Testis (tissue), 2 donors: ENCODE results near the gene CYB5A.

ENCODE experiments used
- POLR2A ChIP-seq: fragments of 450-650 bp; IDR thresholded peaks from one replicate; pipeline ENCODE4 v1.6.1; 2017; ENCODE audit warnings: antibody characterized with exemption, mild to moderate bottlenecking, moderate library complexity
- TF ChIP-seq, protein P1 (sequence below), 3 experiments: fragments of 450-650 bp in 2 of 3; fragments of 200-600 bp in 1 of 3; sonication (generic) in 1 of 3; IDR thresholded peaks; one replicate each; pipeline ENCODE4 v1.5.1; 2016 to 2019; ENCODE audit warnings: antibody characterized with exemption in 3 of 3, mild to moderate bottlenecking in 2 of 3, moderate library complexity in 1 of 3

DNA sequence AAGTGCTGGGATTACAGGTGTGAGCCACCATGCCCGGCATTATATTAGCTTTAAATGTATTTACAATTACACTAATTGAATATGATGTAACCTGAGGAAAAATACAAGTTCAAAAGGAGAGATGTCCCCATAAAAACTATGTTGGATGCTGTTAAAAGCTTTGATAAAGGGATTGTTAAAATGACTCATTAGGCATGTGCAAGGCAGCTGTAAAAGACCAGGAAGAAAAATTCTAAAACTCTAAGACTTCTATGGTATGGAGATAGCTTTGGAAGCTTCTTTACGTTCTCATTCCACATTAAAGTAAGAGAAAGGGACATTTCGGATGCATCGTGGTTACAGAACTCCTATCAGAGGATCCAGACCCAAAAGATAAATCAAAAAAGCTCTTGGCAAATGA is 50.3 kb downstream of the CYB5A start:
- TF ChIP-seq POLR2A: no peak
- TF ChIP-seq, protein P1, sequence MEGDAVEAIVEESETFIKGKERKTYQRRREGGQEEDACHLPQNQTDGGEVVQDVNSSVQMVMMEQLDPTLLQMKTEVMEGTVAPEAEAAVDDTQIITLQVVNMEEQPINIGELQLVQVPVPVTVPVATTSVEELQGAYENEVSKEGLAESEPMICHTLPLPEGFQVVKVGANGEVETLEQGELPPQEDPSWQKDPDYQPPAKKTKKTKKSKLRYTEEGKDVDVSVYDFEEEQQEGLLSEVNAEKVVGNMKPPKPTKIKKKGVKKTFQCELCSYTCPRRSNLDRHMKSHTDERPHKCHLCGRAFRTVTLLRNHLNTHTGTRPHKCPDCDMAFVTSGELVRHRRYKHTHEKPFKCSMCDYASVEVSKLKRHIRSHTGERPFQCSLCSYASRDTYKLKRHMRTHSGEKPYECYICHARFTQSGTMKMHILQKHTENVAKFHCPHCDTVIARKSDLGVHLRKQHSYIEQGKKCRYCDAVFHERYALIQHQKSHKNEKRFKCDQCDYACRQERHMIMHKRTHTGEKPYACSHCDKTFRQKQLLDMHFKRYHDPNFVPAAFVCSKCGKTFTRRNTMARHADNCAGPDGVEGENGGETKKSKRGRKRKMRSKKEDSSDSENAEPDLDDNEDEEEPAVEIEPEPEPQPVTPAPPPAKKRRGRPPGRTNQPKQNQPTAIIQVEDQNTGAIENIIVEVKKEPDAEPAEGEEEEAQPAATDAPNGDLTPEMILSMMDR (IDR thresholded peaks at IDR 0.05): no peak
